GM21367 (cell line): Measurements from ENCODE around the gene MED16.
"Not testable (repeated sequence)": the region's sequence is repeated elsewhere in the genome, so short reads cannot be mapped to it uniquely, and the experiment has no call there.

Experiments used
- ATAC-seq: cut with Tn5 transposase; IDR thresholded peaks from one replicate; pipeline ENCODE4 v1.9.1; 2021; ENCODE audit not compliant: unreplicated experiment

The MED16 gene

GRCh38 chr19:891421-892200, 1.4 kb downstream of the MED16 start:
- ATAC-seq = not testable (repeated sequence)

- ATAC-seq = no peak
Observed at GRCh38 chr19:890831-891230, 2.2 kb downstream of the MED16 start.

GRCh38 chr19:889662-890295, 3.2 kb downstream of the MED16 start:
- no peak for ATAC-seq

GRCh38 chr19:888581-889385, 4.2 kb downstream of the MED16 start:
- no peak for ATAC-seq

- ATAC-seq = no peak
Observed at GRCh38 chr19:887599-887998, 5.4 kb downstream of the MED16 start.

- ATAC-seq = no peak
Observed at GRCh38 chr19:887072-887471, 5.9 kb downstream of the MED16 start.

- no peak for ATAC-seq
Observed at GRCh38 chr19:885536-886224, 7.3 kb downstream of the MED16 start.

GRCh38 chr19:884420-885211, 8.4 kb downstream of the MED16 start:
- ATAC-seq = no peak

GRCh38 chr19:883661-884211, 9.3 kb downstream of the MED16 start:
- no peak for ATAC-seq

- ATAC-seq = no peak
Observed at GRCh38 chr19:882871-883497, 10.0 kb downstream of the MED16 start.

- no peak for ATAC-seq
Observed at GRCh38 chr19:881385-882071, 11.5 kb downstream of the MED16 start.

- ATAC-seq = no peak
Observed at GRCh38 chr19:879711-880438, 13.1 kb downstream of the MED16 start.

GRCh38 chr19:878751-879561, 14.0 kb downstream of the MED16 start:
- ATAC-seq = not testable (repeated sequence)

GRCh38 chr19:877992-878660, 14.9 kb downstream of the MED16 start:
- not testable (repeated sequence) for ATAC-seq

GRCh38 chr19:876780-877314, 16.1 kb downstream of the MED16 start:
- no peak for ATAC-seq

GRCh38 chr19:876089-876488, 16.9 kb downstream of the MED16 start:
- ATAC-seq = no peak
